Activated CD8-positive, alpha-beta memory T cell treated with anti-CD3 and anti-CD28 coated beads for 36 hours (primary cell): ENCODE data around the gene MAPK9. TPM values are rescaled to one million over a fixed set of nuclear protein-coding genes. Genes with fewer than 3 reads are reported as not detected.
"Not testable (repeated sequence)": the region's sequence is repeated elsewhere in the genome, so short reads cannot be mapped to it uniquely, and the experiment has no call there.

ENCODE experiments used
- CTCF ChIA-PET: fragments of 350-600 bp; sonication (Branson Sonifier 250); formaldehyde crosslinking; loops from one replicate; lab custom pipeline; 2021; ENCODE audit warnings: antibody characterized with exemption; lab: Charles Lee
- POLR2A ChIA-PET: fragments of 350-600 bp; sonication (Branson Sonifier 250); formaldehyde crosslinking; loops from one replicate; lab custom pipeline; 2021; ENCODE audit warnings: antibody characterized with exemption; lab: Charles Lee
- total RNA-seq, 2 experiments: library from RNA; stranded (reverse); gene quantifications; one replicate each; pipeline ENCODE4 v1.2.3, GENCODE V29; 2021

Gene MAPK9
- total RNA-seq, 2 experiments from 2014 or later: 43.4 to 46.3 TPM

DNA sequence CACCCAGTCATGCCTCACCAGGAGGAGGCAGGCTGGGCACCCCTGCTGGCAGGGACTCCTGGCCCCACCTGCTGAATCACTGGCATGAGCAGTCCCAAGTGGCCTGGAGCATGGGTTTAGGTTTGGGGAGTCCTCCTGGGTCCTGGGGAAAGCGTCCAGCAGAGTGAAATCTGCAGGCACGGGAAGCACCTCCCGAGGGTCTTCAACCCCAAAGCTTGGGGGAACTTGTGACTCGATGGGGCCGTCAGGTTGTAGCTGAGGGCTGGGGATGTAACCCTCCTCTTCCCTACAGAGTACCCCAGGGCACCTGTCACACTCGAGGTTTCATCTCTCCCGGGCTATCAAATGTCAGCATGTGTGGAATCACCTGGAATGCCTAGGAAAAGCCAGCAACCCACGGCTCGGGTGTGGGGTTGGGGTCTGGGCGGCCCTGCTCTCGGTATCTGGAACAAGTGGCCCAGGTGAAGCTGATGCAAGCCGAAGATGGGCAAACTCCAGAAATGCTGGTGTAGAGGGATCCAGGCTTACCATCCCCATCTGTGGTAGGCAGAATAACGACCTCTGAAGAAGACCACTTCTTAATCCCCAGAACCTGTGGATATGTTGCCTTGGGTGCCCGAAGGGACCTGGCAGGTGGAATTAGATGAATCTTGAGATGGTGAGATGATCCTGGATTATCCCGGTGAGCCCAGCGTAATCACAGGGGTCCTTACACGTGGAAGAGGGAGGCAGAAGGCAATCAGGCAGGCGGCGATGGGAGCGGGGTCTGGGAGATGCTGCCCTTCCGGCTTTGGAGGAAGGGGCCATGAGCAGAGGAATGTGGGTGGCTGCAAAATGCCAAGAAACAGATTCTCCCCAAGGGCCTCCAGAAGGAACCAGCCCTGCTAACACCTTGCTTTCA lies 76.8 kb downstream of the MAPK9 start:
- CTCF ChIA-PET: no interaction called here
- POLR2A ChIA-PET: no interaction called here

DNA sequence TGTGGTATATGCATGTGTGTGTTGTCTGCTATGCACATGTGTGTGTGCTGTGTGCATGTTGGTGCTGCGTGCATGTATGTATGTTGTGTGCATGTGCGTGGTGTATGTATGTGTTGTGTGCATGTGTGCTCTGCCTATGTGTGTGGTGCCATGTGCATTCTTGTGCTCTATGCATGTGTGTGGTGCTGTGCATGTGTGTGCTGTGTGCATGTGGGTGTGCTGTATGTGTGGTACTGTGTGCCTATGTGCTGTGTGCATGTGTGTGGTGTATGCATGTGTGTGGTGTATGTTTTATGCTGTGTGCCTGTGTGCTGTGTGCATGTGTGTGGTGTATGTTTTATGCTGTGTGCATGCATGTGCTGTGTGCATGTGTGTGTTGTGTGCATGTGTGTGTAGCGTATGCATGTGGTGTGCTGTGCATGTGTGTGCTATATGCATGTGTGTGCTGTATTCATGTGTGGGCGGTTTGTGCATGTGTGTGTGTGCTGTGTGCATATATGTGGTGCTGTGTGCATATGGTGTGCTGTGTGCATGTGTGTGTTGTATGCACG lies 78.2 kb downstream of the MAPK9 start:
- POLR2A ChIA-PET: no interaction called here
- CTCF ChIA-PET: no interaction called here

DNA sequence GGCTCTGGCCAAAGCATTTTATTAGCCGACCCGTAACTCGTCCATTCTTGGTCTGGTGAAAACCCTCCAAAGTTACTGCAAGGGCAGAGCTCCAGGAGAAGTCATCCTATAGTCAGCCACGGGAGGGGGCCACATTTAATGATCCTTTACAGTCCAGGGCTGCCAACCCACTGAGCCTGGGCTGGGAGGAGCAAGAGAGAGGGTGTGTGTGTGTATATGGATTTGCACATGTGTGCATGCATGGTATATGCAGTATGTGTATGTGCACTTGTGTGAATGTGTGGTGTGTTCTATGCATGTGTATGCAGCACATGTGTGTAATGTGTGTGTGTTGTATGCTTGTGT lies 78.7 kb downstream of the MAPK9 start:
- POLR2A ChIA-PET: no interaction called here
- CTCF ChIA-PET: no interaction called here

DNA sequence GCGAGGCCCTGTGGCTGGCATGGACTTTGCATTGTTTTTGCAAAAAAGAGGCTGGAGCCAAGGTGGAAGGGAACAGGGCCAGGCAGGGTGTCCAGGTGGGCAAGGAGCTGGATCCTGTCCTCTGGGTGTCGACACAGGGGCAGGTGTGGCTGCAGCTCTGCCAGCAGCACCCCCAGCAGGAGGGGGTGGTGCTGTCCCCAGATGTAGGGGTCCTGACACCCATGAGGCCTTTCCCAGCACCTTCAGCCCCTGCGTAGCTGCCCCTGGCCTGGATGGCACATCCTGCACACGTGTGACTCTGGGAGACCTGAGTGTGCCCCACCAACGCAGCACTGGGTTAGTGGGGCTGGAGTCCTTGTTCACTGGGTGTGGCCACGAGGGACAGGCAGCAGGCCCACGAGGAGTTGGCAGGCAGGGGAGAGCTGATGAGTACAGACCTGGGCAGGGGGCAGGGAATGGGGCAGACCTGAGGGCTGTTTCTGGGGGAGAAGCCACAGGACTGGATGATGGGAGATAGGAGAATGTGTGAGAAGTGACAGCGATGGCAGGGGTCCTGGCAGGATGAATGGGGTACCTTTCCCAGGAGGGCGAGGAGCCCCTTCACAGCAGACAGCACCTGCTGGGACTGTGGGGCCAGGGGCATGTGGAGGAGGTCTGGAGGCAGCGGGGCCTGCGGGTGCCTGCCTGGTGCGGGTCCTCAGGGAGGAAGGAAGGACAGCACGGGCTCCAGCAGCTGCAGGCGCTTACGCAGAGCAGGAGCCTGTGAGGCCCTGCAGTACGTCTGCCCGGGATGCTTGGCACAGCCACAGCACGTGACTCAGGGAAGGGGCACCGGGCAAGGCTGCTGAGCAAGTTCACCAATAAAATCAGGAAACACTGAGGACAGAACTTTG lies 79.3 kb downstream of the MAPK9 start:
- CTCF ChIA-PET: no interaction called here
- POLR2A ChIA-PET: no interaction called here

DNA sequence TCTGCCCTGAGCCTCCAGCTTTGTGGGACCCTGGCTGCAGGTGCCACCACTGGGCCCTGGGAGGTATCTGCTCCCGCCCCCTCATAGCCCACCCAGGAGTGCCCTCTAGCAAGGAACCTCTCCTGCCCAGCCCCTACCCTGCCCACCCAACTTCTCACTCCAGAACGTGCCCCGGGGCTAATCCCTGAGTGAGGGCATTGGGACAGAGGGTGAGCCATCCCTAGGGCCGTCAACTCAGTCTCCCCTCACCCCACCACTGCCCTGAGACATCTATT lies 80.2 kb downstream of the MAPK9 start:
- POLR2A ChIA-PET: no interaction called here

DNA sequence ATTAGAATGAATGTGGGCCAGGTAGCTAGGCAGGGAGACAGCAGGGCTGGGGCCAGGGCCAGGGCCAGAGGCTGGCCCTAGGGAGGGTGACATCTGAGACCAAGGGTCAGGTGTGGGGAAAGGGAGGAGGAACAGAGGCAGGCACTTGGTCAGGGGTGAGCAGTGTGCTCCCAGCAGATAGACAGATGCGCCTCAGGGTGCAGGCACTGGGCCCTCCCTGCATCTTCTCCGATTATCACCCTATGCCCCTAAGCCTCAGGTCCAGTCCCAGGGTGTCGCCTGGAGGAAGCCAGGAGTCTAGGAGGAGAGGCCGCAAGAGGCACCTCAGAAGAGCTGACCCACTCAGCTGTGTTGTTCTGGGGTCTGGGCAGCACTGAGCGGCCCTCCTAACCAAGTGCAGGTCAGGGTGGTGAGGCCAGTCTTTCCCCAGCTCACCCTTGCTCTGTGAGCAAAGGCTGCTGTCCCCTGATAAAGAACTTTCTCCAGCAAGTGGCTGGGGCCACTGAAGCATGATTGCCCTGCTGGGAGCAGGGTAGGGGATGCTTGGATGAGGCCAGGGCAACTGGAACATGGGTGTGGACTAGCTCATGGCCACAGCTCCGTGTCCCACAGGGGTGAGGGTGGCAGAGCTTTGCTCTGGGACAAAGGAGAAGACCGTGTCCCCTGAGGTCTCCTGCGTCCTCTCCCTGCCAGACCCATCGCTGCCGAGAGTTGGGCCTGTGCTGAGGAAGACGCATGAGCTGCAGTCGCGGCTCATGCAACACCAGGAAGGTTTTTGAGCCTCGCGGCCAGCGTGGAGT lies 80.7 kb downstream of the MAPK9 start:
- ChIA-PET POLR2A (no interaction called here), CTCF (interaction anchor here (1.1 kb wide), 1 partner anchor 76 kb away, joined by 3 read pairs; no protein-coding TSS in a partner anchor)

More for the DNA sequence above, 80.2 kb downstream of the MAPK9 start:
- CTCF ChIA-PET: interaction anchor here (1.1 kb wide), 1 partner anchor 76 kb away, joined by 3 read pairs; no protein-coding TSS in a partner anchor

DNA sequence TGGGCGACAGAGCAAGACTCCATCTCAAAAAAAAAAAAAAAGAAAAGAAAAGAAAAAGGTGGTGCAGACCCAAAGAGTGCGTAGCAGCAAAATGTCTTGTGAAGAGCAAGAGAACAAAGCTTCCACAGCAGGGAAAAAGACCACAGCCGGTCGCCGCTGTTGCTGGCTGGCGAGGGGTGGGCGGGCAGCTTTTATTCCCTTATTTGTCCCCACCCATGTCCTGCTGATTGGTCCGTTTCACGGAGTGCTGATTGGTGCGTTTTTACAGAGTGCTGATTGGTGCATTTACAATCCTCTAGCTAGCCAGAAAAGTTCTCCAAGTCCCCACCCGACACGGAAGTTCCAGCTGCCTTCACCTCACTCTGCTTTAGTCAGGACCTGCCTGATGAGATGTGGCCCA lies 81.8 kb downstream of the MAPK9 start:
- CTCF ChIA-PET: interaction anchor here (0.7 to 0.9 kb wide), 3 partner anchors 11 to 129 kb away, joined by 3 read pairs; no protein-coding TSS in a partner anchor

DNA sequence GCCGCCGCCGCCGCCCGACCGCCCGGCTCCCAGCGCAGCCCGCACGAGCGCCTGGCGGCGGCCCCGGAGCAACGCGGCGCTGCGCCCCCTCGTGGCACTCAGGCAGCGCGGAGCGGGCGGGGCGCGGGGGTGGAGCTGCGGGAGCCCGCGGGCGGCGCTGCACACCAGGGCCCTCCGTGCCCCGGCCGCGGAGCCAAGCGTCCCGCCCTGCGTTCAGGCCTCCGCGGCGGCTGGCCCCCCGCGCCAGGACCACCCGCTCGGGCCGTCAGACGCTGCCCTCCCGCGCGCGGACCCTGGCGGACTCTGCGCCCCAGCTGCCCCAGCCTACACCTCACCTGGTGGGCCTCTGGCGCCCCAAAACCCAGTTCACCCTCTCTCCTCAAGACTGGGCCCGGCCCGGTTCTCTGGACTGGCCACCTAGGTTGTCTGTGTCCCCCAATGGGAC lies 82.7 kb downstream of the MAPK9 start, which contains the start of gene RASGEF1C:
Gene RASGEF1C, minus strand, starts transcription at position 75 of the 445 bp plus-strand sequence. CDS start 71,159 bp downstream, outside the sequence.
- CTCF ChIA-PET: interaction anchor here (1.0 kb wide), 1 partner anchor 13 kb away, joined by 3 read pairs; no protein-coding TSS in a partner anchor
- POLR2A ChIA-PET: no interaction called here

More for the DNA sequence above, 81.8 kb downstream of the MAPK9 start:
- POLR2A ChIA-PET: not testable (repeated sequence)

DNA sequence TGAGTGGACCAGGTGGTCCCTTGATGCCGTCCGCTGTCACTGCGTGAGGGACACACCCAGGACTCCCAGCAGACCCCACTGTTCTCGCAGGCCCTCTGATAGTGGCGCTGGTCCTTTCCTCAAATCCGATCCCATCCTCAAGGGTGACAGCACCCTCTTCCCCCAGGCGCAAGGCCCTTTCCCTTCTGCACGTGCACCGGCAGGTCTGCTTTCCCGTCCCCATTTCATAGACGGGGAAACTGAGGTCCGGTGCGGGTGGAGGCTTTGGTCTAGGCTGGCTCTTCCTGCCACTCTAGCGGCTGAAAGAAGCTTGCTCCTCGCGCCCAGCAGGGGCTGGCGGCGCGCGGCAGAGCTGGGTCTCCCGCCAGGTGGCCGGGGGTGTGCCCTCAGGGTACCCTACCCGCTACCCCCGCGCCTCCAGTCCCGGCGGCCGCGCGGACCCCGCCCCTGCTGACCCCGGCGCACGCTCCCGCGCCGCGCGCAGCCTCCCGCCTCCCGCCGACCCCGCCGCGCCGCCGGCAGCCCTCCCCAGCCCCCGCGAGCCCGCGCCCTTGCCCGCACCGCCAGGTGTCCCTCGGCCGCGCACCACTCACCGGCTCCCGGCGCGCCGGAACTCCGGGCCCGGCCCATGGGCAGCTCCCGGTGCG lies 83.3 kb downstream of the MAPK9 start:
- POLR2A ChIA-PET: interaction anchor here (0.6 kb wide), 1 partner anchor 301 kb away, joined by 4 read pairs; the partner anchor contains the start of gene TBC1D9B
- CTCF ChIA-PET: interaction anchor here (1.0 kb wide), 1 partner anchor 13 kb away, joined by 3 read pairs; no protein-coding TSS in a partner anchor

DNA sequence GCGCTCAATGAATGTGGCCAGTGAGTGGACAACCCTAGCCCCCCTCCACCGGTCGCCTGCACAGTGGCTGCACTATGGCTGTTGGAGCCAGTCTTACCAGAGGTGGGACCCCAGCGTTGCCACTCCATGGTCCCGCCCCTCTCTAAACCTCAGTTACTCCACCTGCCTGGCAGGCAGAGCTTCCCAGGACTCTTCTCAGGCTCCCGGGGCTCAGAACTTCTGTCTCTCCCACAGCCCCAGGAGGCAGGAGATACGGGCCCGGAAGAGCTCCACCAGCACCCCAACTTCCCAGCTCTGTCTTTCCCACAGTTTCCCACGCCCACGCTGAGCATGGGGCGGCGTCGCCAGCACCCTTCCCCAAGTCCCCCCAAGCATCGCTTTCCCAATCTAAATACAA lies 83.8 kb downstream of the MAPK9 start:
- ChIA-PET CTCF (no interaction called here), POLR2A (interaction anchor here (0.6 kb wide), 1 partner anchor 300 kb away, joined by 4 read pairs; the partner anchor contains the start of gene TBC1D9B)

DNA sequence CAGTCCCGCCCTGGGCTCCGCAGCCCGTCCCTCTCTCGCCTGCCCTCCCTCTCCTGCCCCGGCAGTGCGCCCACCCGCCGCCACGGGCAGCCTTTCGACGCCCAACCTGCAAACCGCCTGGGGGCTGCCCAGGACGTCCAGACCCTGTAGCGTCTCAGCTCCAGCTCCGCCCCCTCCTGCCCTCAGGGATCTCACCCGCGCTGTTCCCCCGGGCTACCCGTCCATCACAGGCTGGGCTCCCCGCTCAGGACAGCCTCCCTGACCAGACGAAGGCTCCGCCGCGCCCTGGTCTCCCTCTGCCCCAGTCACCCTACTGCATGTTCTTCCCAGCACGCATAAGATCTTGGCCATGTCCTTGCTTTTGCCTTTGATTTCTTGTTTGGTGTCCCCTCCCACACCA lies 84.3 kb downstream of the MAPK9 start:
- CTCF ChIA-PET: no interaction called here
- POLR2A ChIA-PET: interaction anchor here (0.6 kb wide), 1 partner anchor 649 kb away, joined by 10 read pairs; no protein-coding TSS in a partner anchor

DNA sequence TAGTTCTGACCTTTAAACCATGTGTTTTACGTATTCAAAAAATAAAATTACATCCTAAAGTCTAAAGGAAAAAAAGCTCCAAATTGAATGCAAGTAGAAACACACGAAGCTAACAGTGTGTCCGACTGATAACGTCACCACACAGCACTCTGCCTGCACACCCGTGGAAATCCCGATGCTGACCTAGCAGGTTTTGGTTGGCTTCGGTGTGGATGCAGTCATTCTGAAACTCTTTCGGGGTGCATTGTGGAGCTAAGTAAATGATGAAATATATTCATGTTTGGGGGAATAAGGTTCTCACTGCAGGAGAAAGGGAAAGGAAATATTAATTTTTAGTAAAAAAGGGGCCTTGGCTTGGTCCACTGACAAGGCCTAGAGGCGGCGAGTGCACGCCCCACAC lies 84.9 kb downstream of the MAPK9 start:
- CTCF ChIA-PET: no interaction called here
- POLR2A ChIA-PET: interaction anchor here (0.6 to 0.7 kb wide), 2 partner anchors 481 to 650 kb away, joined by 3 to 10 read pairs; no protein-coding TSS in a partner anchor

DNA sequence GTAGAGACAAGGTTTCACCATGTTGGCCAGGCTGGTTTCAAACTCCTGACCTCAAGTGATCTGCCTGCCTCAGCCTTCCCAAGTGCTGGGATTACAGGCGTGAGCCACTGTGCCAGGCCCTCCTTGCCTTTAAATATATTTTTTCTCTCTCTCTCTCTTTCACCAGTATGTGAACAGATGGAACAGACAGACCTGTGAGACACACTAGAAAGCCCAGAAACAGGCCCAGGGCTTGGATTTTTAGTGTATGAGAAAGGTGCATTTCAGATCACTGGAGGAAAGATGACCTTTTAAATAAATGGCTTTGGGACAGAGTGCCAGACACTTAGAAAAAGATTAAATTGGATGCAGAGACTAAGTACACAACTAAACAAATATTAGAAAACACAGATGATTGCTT lies 86.0 kb downstream of the MAPK9 start:
- CTCF ChIA-PET: no interaction called here

DNA sequence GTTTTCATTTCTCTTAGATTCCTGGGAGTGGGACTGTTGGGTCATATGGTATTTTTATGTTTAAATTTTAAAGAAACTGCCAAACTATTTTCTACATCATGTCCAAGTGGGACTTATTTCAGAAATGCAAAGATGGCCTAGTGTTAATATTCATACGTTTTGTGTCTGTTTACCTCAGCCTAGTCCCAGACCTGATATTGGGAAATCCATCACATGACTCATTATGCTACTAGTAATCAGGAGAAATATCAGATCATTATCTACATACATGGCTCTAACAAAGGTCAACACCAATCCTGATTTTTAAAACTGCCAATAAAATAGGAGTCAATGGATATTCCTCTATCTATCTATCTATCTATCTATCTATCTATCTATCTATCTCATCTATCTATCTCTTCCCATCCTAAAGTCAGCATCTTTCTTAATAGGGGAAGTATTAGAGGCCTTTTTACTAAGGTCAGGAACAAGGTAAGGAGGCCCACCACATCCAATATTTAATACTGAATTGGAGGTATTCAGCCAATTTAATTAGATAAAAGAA lies 87.5 kb downstream of the MAPK9 start:
- CTCF ChIA-PET: no interaction called here

More for the DNA sequence above, 86.0 kb downstream of the MAPK9 start:
- POLR2A ChIA-PET: no interaction called here

DNA sequence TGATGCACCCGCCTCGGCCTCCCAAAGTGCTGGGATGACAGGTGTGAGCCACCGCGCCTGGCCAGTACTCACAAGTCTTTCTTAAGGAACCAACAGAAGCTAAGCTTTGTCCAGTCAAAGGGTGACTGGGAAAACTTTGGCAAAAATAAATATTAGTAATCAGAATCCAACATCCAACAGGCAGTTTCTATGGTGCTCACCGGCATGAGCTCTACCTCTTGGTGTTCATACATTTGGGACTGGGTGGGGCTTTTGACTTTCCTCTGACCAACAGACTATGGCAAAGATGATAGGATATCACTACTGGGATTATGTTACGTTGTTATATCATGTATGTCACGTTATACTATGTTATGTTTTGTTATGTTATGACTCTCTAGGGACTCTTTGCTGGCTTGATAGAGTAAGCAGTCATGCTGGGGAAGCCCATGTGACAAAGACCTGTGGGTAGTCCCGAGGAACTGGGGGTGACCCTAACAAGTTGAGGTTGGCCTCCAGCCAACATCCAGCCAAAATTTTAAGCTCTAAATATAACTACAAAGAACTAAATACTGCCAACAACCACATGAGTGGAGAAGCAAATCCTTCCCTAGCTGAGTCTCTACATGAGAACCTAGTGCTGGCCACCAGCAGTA lies 88.8 kb downstream of the MAPK9 start:
- ChIA-PET CTCF (interaction anchor here (0.7 kb wide), 1 partner anchor 249 kb away, joined by 3 read pairs; no protein-coding TSS in a partner anchor), POLR2A (interaction anchor here (0.6 kb wide), 1 partner anchor 1108 kb away, joined by 3 read pairs; no protein-coding TSS in a partner anchor)

More for the DNA sequence above, 87.5 kb downstream of the MAPK9 start:
- POLR2A ChIA-PET: no interaction called here

DNA sequence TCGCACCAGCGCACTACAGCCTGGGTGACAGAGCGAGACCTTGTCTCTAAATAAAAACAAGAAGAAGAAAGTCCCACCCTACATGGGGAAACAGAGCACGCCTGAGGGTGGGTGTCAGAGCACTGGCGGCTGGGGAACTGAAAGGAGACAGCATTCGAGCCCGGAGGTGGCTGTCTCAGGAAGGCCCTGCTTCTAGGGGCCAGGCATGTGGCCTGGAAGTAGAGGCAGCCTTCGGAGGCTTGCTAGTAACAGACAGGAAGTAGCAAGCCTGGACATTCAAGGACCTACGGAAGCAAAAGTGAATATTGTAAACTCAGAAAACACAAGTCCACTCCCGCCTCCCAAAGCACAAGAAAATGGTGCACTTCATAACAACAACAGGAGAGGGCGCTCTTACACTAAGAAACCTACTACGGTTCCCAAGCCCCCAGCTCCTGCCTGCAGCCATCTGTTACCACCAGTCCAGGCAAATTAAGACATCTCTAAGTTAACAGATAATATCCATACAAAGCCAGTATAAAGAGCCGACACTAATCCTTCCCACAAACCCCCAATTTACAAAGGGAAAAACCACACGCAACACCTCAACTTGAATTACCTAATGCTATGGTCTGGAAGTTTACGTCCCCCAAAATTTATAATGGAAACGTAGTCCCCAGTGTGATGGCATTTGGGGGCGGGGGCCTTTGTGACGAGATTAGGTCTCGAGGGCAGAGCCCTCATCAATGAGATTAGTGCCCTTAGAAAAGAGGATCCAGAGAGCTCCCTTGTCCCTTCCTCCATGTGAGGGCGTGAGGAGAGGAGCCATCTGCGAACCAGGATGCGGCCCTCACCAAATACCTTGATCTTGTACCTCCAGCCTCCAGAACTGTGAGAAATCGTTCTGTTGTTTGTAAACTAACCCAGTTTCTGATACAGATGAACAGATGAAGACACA lies 90.6 kb downstream of the MAPK9 start:
- ChIA-PET POLR2A (interaction anchor here (0.7 kb wide), 2 partner anchors 123 to 131 kb away, joined by 3 read pairs; no protein-coding TSS in a partner anchor), CTCF (interaction anchor here (1.5 to 1.9 kb wide), 2 partner anchors 113 to 127 kb away, joined by 3 to 4 read pairs; no protein-coding TSS in a partner anchor)
